Cardiac muscle cell (in vitro differentiated cells and primary cell): ENCODE measurements around the gene MMP25. TPM values are rescaled to one million over a fixed set of nuclear protein-coding genes. Genes with fewer than 3 reads are reported as not detected.
"Not testable (repeated sequence)": the region's sequence is repeated elsewhere in the genome, so short reads cannot be mapped to it uniquely, and the experiment has no call there.

Experiments
- DNase-seq, 2 donors: peaks; one replicate each; pipeline versions ENCODE4 v3.0.0 to v3.0.0-alpha.2; 2010 to 2017; ENCODE audit warnings: low read depth in 1 of 2, low spot score in 1 of 2
- H3K27ac ChIP-seq: fragments of 200-600 bp; sonication (generic); 2 replicates; pipeline ENCODE4 v1.5.1; 2016
- H3K27me3 ChIP-seq: fragments of 200-600 bp; sonication (generic); 2 replicates; pipeline ENCODE4 v1.6.0; 2016; ENCODE audit warnings: control low read depth
- H3K36me3 ChIP-seq: fragments of 200-600 bp; sonication (generic); 2 replicates; pipeline ENCODE4 v1.5.1; 2016; ENCODE audit warnings: control low read depth
- H3K4me1 ChIP-seq: fragments of 200-600 bp; sonication (generic); 2 replicates; pipeline ENCODE4 v1.8.1; 2017; ENCODE audit warnings: low read depth, mild to moderate bottlenecking, mixed run types
- H3K4me3 ChIP-seq: fragments of 200-600 bp; sonication (generic); 2 replicates; pipeline ENCODE4 v1.5.1; 2016; ENCODE audit warnings: mild to moderate bottlenecking
- H3K9me3 ChIP-seq: fragments of 200-600 bp; sonication (generic); 2 replicates; pipeline ENCODE4 v1.5.1; 2017; ENCODE audit warnings: low read depth, mild to moderate bottlenecking, control low read depth
- polyA plus RNA-seq: library from polyadenylated mRNA; unstranded; fragments of >200 nt; fragmentation: Nextera tagmentation; extraction: Ambion mirVana; gene quantifications from 2 replicates; pipeline ENCODE4 v1.2.1, GENCODE V29; 2016
- total RNA-seq: library from RNA; depleted of rRNA; stranded (reverse); fragments of >200 nt; gene quantifications from 2 replicates; pipeline ENCODE4 v1.2.3, GENCODE V29; 2016
- TF ChIP-seq, protein P1 (sequence below): IDR thresholded peaks from 2 replicates; pipeline ENCODE4 v1.5.1; 2012; ENCODE audit warnings: low read depth, mild to moderate bottlenecking, low read length

The MMP25 gene
- total and polyA plus RNA-seq, 2 experiments from 2014 or later = 0.03 to 5.8 TPM

DNA sequence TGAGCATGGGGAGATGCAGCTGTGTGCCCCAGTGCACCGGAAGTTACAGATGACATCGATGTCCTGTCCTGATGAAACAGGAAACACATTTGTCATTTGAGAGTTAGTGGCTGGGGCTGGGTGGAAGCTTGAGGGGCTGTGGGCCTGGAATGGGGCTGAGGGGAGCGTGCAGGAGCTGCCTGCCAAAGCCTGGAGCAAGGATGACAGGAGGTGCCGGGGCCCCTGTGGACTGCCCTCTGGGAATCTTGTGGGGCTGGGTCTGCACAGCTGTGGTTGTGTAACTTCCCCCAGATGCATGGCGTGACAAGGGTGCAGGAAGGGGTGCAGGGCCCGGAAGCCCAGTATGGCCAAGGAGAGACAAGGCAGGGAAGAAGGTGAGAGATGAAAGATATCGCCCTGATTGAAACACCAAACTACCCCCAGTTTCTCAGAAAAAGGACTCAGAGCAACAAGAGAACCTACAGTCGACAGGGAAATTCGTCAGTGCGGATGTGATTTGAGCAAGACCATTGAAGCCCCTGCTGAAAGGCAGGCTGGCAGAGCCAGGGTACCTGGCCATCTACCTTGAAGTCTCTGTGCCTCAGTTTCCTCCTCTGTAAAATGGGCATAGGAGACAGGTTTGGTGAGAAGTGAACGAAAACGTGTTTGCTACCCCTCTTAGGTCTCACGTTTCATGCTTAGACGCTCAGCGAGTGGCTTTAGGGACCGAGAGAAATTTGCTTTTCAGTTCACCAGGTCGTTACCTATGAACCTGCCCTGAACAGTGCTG lies 8.8 kb downstream of the MMP25 start:
- TF ChIP-seq, protein P1, sequence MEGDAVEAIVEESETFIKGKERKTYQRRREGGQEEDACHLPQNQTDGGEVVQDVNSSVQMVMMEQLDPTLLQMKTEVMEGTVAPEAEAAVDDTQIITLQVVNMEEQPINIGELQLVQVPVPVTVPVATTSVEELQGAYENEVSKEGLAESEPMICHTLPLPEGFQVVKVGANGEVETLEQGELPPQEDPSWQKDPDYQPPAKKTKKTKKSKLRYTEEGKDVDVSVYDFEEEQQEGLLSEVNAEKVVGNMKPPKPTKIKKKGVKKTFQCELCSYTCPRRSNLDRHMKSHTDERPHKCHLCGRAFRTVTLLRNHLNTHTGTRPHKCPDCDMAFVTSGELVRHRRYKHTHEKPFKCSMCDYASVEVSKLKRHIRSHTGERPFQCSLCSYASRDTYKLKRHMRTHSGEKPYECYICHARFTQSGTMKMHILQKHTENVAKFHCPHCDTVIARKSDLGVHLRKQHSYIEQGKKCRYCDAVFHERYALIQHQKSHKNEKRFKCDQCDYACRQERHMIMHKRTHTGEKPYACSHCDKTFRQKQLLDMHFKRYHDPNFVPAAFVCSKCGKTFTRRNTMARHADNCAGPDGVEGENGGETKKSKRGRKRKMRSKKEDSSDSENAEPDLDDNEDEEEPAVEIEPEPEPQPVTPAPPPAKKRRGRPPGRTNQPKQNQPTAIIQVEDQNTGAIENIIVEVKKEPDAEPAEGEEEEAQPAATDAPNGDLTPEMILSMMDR = no peak
- H3K4me1 ChIP-seq = no peaks in the 10 kb centered on the region
- H3K9me3 ChIP-seq = no peaks in the 10 kb centered on the region
- no peaks in the 10 kb centered on the region for H3K36me3 ChIP-seq
- no peak for DNase-seq
- H3K27ac ChIP-seq = no peak overlapping the region
- no peak overlapping the region for H3K4me3 ChIP-seq
- peaks cover 2% of the 10 kb centered on the region for H3K27me3 ChIP-seq

DNA sequence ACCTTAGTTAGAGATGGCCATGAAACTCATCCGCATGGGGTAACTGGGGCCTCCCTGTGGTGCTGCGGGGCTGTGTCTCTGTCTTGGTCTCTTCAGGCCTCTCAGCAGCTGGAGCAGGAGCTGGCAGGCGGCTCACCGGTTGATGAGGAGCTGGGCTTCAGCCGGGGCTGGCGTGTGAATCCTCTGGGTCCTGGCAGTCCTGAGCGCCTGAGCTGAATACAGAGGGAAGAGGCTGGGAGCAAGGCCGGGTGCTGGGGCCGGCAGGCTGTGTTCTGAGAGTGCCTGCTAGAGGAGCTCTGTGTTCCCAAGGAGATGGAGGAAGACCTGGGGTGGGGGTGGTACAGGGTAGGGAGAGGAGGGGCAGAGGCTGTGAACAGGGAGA lies 9.4 kb downstream of the MMP25 start:
- H3K9me3 ChIP-seq, H3K36me3 ChIP-seq, H3K4me1 ChIP-seq, H3K4me3 ChIP-seq, H3K27ac ChIP-seq, DNase-seq, H3K27me3 ChIP-seq: not testable (repeated sequence)

DNA sequence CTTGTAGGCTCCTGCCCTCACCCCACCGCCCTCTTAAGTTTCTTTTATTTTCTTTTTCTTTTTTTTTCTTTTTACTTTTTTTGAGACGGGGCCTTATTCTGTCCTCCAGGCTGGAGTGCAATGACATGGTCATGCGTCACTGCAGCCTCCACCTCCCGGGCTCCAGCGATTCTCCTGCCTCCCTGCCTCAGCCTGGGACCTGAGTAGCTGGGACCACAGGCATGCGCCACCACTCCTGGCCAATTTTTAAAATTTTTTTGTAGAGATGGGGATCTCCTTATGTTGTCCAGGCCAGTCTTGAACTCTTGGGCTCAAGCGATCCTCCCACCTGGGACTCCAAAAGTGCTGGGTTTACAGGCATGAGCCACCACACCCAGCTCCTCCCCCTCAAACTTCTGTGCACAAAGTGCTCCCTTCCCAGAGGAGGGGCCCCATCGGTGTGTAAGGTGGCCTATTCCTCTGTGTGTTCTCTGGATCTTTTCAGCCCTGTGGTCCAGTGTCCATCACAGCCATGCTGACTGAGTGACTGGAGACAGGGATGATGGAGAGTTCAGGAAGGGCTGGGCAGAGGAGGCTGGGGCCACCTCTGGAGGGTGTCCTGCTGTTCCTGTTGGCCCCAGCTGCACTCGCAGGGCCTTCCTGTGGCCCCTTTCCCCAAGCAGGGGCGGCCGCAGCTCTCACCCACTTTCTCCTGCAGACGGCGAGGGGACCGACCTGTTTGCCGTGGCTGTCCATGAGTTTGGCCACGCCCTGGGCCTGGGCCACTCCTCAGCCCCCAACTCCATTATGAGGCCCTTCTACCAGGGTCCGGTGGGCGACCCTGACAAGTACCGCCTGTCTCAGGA lies 10.2 kb downstream of the MMP25 start:
- Histone ChIP-seq H3K36me3 (no peaks in the 10 kb centered on the region), H3K9me3 (no peaks in the 10 kb centered on the region), H3K27ac (no peak overlapping the region), H3K27me3 (peaks cover 2% of the 10 kb centered on the region), H3K4me3 (no peak overlapping the region), H3K4me1 (no peaks in the 10 kb centered on the region)
- no peak for DNase-seq
- TF ChIP-seq, protein P1 = no peak

DNA sequence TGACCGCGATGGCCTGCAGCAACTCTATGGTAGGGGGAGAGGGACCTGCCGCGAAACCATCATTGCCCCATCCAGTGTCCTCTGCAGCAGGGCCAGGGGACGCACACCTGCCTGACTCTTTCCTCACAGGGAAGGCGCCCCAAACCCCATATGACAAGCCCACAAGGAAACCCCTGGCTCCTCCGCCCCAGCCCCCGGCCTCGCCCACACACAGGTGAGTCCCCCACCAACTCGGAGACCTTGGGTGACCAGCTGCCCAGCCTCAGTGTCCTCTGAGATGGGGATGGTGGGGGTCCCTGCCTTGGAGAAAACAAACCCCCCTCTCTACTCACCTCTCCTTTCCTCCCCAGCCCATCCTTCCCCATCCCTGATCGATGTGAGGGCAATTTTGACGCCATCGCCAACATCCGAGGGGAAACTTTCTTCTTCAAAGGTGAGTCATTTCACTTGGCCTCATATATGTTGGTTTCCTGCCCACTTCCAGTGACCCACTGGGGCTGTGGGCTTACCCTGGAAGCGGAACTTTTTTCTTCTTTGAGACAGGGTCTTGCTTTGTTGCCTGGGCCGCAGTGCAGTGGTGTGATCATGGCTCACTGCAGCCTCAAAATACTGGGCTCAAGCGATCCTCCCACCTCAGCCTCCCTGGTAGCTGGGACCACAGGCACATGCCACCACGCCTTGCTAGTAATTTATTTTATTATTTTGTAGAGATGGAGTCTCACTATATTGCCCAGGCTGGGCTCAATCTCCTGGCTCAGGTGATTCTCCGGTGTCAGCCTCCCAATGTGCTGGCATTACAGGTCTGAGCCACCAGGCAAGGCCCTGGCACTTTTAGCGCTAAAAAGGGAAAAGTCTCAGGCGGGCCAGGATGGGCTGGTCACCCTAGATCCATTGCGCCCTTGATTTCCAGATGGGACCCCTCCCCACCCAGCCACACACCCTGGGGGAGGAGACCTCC lies 11.1 kb downstream of the MMP25 start:
- Histone ChIP-seq H3K27me3 (peaks cover 2% of the 10 kb centered on the region), H3K27ac (no peak overlapping the region), H3K4me1 (no peaks in the 10 kb centered on the region), H3K36me3 (no peaks in the 10 kb centered on the region), H3K4me3 (no peak overlapping the region), H3K9me3 (no peaks in the 10 kb centered on the region)
- no peak for DNase-seq
- TF ChIP-seq, protein P1 = no peak

DNA sequence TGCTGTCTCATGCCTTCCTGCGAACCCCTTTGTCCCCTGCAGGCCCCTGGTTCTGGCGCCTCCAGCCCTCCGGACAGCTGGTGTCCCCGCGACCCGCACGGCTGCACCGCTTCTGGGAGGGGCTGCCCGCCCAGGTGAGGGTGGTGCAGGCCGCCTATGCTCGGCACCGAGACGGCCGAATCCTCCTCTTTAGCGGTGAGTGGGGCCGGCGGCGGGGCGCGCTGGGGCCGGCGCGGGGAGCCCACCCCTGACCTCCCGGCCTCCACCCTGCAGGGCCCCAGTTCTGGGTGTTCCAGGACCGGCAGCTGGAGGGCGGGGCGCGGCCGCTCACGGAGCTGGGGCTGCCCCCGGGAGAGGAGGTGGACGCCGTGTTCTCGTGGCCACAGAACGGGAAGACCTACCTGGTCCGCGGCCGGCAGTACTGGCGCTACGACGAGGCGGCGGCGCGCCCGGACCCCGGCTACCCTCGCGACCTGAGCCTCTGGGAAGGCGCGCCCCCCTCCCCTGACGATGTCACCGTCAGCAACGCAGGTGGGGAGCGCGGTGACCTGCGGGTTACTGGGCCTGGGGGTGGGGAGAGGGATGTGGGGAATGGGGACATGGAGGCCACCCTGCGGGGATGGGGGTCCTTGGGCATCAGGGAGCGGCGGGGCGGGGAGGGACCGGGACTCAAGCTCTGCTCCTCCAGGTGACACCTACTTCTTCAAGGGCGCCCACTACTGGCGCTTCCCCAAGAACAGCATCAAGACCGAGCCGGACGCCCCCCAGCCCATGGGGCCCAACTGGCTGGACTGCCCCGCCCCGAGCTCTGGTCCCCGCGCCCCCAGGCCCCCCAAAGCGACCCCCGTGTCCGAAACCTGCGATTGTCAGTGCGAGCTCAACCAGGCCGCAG lies 12.0 kb downstream of the MMP25 start:
- peak; percentile 31 to 59 for DNase-seq
- TF ChIP-seq, protein P1 = no peak
- no peaks in the 10 kb centered on the region for H3K36me3 ChIP-seq
- no peaks in the 10 kb centered on the region for H3K9me3 ChIP-seq
- H3K4me1 ChIP-seq = no peaks in the 10 kb centered on the region
- peak overlapping the region; percentile 93 for H3K4me3 ChIP-seq
- H3K27me3 ChIP-seq = peaks cover 2% of the 10 kb centered on the region
- no peak overlapping the region for H3K27ac ChIP-seq
